ENCODE results near the gene RHCE.
"Not testable (repeated sequence)": the region's sequence is repeated elsewhere in the genome, so short reads cannot be mapped to it uniquely, and the experiment has no call there.

RHCE gene

DNA sequence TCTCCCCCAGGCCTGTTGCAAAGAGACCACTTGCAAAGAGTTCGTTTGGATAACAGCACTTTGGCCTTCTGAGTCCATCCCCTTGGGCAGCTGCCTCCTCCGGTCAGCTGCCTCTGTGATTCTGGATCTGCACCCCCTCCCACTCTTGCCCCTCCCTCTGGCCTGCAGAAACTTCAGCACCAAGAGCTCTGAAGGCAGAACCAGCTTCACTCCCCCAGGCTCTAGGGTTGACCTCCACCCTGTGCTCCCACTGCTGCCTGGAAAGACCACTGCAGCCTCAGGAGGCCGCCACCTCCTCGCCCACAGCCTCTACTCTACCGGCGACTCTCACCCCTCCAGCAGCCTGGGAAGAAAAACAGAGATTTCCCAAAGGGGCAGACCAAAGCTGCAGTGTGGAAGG, 6.5 kb downstream of the RHCE start:
- H3K9ac ChIP-seq (ENCODE audit: low read length); H3K4me3 ChIP-seq (ENCODE audit: low read length); H3K27me3 ChIP-seq (ENCODE audit: control insufficient read depth, insufficient read depth, low read length); H3K9me3 ChIP-seq (ENCODE audit: control insufficient read depth, low read depth, low read length); H3K36me3 ChIP-seq (ENCODE audit: control insufficient read depth, low read depth, low read length); H3K27ac ChIP-seq (ENCODE audit: low read length); H3K4me1 ChIP-seq (ENCODE audit: control insufficient read depth, low read depth, low read length): not testable (repeated sequence)

DNA sequence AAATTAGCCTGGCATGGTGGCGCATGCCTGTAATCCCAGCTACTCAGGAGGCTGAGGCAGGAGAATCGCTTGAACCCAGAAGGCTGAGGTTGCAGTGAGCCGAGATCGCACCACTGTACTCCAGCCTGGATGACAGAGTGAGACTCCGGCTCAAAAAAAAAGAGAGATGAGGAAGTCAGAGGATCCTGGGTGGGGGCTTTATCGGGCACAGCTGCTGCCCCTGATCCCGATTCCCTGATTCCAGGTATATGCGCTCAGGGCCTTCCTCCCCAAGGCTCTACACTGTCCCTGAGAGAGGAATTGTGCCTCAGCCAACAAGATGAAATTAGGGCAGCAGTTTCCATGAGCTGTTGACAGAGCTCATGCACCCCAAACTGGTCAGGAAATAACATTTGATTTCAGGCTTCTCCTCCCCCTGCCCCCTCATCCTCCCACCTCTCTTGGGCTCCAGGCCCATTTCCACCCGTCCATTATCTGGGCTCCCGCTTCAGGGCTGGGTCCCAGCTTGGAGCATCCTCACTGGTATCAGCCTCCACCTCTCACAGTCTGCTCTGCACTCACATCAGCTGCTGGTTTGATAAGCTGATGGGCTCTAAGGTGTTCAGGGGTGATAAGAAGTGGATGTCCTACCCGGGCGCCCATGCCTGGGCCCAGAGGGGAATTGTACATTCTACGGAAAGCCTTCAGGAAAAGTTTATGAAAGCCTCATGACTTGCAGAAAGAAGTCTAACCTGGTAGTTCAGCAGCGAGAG, 7.6 kb downstream of the RHCE start:
- H3K27me3 ChIP-seq (ENCODE audit: control insufficient read depth, insufficient read depth, low read length); H3K9ac ChIP-seq (ENCODE audit: low read length); H3K9me3 ChIP-seq (ENCODE audit: control insufficient read depth, low read depth, low read length); H3K4me3 ChIP-seq (ENCODE audit: low read length); H3K4me1 ChIP-seq (ENCODE audit: control insufficient read depth, low read depth, low read length); H3K36me3 ChIP-seq (ENCODE audit: control insufficient read depth, low read depth, low read length); H3K27ac ChIP-seq (ENCODE audit: low read length): not testable (repeated sequence)

DNA sequence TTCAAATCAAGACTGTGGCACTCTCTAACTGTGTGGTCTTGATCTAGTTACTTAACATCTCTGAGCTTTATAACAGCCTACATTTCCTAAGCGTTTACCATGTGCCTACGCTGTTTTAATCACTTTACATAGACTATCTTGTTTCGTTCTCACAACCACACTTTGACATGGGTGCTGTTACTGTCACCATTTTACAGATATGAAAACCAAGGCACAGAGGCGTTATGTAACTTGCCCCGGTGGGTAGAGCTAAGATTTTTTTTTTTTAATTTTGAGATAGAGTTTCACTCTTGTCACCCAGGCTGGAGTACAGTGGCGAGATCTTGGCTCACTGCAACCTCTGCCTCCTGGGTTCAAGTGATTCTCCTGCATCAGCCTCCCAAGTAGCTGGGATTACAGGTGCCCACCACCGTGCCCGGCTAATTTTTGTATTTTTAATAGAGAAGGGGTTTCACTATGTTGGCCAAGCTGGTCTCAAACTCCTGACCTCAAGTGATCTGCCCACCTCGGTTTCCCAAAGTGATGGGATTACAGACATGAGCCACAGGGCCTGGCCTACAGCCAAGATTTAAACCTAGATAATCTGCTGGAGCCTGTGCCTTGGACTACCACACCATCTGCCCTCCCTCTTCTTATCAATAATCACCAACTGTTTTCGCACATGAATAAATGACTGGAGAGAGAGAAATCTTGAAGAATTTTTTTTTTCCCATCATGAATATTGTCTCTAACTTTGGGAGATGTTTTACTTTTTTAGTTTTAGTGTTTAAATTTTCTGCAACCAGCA, 10.8 kb downstream of the RHCE start:
- not testable (repeated sequence) for H3K4me3 ChIP-seq (ENCODE audit: low read length); H3K27ac ChIP-seq (ENCODE audit: low read length); H3K9me3 ChIP-seq (ENCODE audit: control insufficient read depth, low read depth, low read length); H3K36me3 ChIP-seq (ENCODE audit: control insufficient read depth, low read depth, low read length); H3K9ac ChIP-seq (ENCODE audit: low read length); H3K27me3 ChIP-seq (ENCODE audit: control insufficient read depth, insufficient read depth, low read length); H3K4me1 ChIP-seq (ENCODE audit: control insufficient read depth, low read depth, low read length)

DNA sequence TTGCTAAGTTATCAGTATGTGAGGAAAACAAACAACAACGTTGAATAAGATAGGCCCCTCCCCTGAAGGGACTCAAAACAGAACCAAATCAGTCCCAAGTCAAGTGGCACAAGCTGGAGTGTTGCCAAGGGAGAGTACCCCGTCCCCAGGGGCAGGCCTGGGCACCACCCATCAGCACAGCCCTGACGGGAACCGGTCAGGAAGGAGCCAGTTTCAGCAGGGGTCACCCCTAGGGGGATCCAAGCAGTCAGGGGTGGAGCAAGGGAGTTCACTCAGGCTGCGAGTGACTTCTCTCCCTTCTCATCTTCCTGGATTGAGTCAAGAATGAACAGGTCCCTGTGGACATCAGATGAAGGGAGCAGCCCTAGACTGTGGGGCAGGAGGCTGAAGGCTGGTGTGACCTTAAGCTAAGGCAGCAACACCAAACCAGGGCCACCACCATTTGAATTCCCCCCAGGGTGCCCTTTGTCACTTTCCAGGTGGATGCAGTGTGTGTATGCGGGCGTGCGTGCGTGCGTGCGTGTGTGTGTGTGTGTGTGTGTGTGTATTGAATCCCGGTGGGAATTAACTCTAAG, 14.8 kb downstream of the RHCE start:
- H3K27me3 ChIP-seq (ENCODE audit: control insufficient read depth, insufficient read depth, low read length); H3K36me3 ChIP-seq (ENCODE audit: control insufficient read depth, low read depth, low read length); H3K9me3 ChIP-seq (ENCODE audit: control insufficient read depth, low read depth, low read length); H3K4me3 ChIP-seq (ENCODE audit: low read length); H3K4me1 ChIP-seq (ENCODE audit: control insufficient read depth, low read depth, low read length); H3K27ac ChIP-seq (ENCODE audit: low read length); H3K9ac ChIP-seq (ENCODE audit: low read length): not testable (repeated sequence)

DNA sequence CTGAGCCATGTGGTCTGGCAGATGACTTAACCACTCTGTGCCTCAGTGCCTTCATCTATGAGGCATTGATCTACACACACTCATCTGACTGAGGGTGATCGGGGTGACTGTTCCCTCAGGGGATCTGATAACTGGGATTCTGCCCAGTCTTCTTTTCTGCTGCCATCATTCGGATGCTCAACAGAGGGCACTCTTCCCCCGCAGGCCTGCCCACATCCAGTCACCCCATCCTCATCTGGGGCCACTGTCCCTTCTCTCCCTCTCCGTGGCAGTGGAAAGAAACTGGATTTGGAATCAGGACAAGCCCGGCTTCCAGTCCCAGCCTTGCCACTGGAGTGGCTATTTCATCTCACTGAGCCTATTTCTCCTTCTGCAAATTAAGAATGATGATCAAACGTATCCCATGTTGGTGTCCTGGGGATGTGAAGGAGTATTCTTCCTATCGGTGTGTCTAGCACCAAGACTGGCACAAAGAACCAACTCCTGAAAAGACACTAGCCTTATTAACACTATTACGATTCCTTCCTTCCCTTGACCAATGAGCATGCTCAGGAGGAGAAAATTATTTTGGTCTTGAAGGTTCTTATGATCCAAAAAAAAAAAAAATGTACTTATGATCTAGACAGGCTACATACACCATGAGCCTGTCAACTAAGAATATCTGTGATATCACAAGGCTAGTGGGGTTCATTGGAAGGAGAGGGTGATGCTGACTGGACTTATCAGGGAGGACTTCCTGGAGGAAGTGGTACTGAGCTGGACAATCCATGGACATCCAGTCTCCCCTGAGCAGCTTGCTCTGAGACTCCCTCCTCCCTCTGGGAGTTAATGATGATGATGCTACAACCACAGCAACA, 17.4 kb downstream of the RHCE start:
- not testable (repeated sequence) for H3K36me3 ChIP-seq (ENCODE audit: control insufficient read depth, low read depth, low read length); H3K27me3 ChIP-seq (ENCODE audit: control insufficient read depth, insufficient read depth, low read length); H3K4me3 ChIP-seq (ENCODE audit: low read length); H3K4me1 ChIP-seq (ENCODE audit: control insufficient read depth, low read depth, low read length); H3K27ac ChIP-seq (ENCODE audit: low read length); H3K9me3 ChIP-seq (ENCODE audit: control insufficient read depth, low read depth, low read length); H3K9ac ChIP-seq (ENCODE audit: low read length)

DNA sequence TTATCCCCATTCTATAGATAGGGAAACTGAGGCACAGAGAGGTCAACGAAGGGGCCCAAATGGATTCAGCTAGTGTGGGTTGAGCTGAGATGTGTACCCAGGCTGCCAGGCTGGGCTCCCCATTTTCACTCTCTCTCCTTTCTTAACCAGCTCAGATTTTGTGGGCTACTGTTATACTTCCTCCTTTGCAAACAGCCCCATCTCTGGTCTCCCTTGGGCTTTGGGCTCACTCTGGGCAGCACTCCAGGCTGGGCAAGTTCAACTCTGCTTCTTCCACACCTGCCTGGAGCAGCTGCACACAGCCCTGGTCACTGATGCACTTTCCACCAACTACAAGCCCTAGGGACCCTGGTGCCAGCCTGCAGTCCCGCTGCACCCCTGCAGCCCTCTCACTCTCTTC, 22.5 kb downstream of the RHCE start:
- not testable (repeated sequence) for H3K4me3 ChIP-seq (ENCODE audit: low read length); H3K27ac ChIP-seq (ENCODE audit: low read length); H3K4me1 ChIP-seq (ENCODE audit: control insufficient read depth, low read depth, low read length); H3K9me3 ChIP-seq (ENCODE audit: control insufficient read depth, low read depth, low read length); H3K27me3 ChIP-seq (ENCODE audit: control insufficient read depth, insufficient read depth, low read length); H3K36me3 ChIP-seq (ENCODE audit: control insufficient read depth, low read depth, low read length); H3K9ac ChIP-seq (ENCODE audit: low read length)

DNA sequence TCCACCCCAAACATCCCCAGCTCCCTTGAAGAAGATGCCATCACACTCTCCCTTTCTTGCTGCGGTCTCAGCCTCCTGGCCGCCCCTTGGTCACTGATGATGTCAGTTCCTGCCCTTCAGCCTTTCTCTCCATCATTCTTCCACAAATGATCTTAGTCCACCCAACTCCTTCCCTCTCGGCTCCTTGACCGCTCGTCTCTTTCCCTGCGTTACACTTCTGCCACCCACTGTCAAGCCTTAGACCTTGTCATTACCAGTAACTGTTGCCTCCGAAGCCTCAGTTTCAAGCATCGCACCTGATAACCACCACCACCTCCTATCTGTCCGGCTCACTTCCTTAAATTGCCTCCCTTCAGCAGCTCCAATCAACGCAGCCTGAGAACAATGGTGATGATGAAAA, 23.1 kb downstream of the RHCE start:
- not testable (repeated sequence) for H3K4me1 ChIP-seq (ENCODE audit: control insufficient read depth, low read depth, low read length); H3K9me3 ChIP-seq (ENCODE audit: control insufficient read depth, low read depth, low read length); H3K27me3 ChIP-seq (ENCODE audit: control insufficient read depth, insufficient read depth, low read length); H3K27ac ChIP-seq (ENCODE audit: low read length); H3K4me3 ChIP-seq (ENCODE audit: low read length); H3K36me3 ChIP-seq (ENCODE audit: control insufficient read depth, low read depth, low read length); H3K9ac ChIP-seq (ENCODE audit: low read length)

DNA sequence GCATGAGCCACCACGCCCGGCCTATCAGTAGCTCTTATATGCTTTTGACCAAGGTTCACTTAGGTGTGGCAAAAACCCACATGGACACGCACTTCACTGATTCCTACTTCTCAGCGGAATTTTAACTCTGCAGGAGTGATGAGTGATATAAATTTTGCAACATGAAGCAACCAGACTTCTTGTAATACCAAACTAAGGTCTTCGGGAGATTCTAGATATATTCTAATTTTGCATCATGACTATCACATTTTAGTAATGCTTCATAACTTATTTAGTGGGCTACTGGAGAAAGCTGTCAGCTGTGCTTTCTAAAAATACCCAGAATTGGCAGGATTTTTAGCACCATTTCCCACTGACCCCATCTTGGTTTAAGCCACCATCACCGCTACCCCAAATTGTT, 27.8 kb downstream of the RHCE start:
- no peaks in the 10 kb centered on the region for H3K9me3 ChIP-seq (ENCODE audit: control insufficient read depth, low read depth, low read length)
- no peak overlapping the region for H3K9ac ChIP-seq (ENCODE audit: low read length)
- no peaks in the 10 kb centered on the region for H3K27me3 ChIP-seq (ENCODE audit: control insufficient read depth, insufficient read depth, low read length)
- no peak overlapping the region for H3K27ac ChIP-seq (ENCODE audit: low read length)
- H3K4me3 ChIP-seq (ENCODE audit: low read length) = no peak overlapping the region
- H3K36me3 ChIP-seq (ENCODE audit: control insufficient read depth, low read depth, low read length) = no peaks in the 10 kb centered on the region
- no peaks in the 10 kb centered on the region for H3K4me1 ChIP-seq (ENCODE audit: control insufficient read depth, low read depth, low read length)

DNA sequence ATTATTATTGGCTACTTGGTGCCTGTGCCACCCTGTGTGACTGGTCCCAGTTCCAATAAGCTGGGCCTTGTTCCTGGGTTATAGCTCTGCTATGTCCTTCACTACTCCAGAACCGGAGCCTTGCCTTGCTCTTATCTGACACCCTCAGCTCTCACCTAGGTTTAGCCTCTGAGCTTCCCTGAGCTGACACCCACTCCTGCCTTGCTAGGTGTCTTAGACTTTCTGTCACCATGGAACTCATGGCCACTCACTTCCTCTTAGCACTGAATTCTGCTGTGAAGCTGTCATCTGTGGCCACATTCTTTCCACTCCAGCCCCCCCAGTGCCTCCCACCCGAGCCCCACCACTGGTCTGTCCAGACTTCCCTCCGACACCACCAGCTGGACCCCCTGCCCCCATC, 30.9 kb downstream of the RHCE start:
- not testable (repeated sequence) for H3K9ac ChIP-seq (ENCODE audit: low read length); H3K4me3 ChIP-seq (ENCODE audit: low read length); H3K27ac ChIP-seq (ENCODE audit: low read length); H3K36me3 ChIP-seq (ENCODE audit: control insufficient read depth, low read depth, low read length); H3K27me3 ChIP-seq (ENCODE audit: control insufficient read depth, insufficient read depth, low read length); H3K4me1 ChIP-seq (ENCODE audit: control insufficient read depth, low read depth, low read length); H3K9me3 ChIP-seq (ENCODE audit: control insufficient read depth, low read depth, low read length)

DNA sequence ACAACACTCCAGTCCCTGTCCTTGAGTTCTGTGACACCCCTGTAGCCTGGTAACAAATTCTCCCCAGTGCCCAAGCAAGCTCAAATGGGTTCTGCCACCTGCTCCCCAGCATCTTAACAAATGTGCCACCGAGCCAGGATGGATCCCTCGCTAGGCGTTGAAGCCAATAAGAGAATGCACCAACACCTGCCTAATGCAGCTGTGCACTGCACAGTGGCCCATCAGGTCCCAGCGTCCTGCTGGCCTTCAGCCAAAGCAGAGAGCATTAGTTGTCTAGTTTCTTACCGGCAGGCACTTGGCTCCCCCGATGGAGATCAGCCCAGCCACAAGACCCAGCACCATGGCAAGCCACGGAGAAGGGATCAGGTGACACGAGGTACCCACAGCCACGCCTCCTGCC, 31.9 kb downstream of the RHCE start:
- H3K27me3 ChIP-seq (ENCODE audit: control insufficient read depth, insufficient read depth, low read length); H3K9me3 ChIP-seq (ENCODE audit: control insufficient read depth, low read depth, low read length); H3K27ac ChIP-seq (ENCODE audit: low read length); H3K4me3 ChIP-seq (ENCODE audit: low read length); H3K36me3 ChIP-seq (ENCODE audit: control insufficient read depth, low read depth, low read length); H3K4me1 ChIP-seq (ENCODE audit: control insufficient read depth, low read depth, low read length); H3K9ac ChIP-seq (ENCODE audit: low read length): not testable (repeated sequence)

DNA sequence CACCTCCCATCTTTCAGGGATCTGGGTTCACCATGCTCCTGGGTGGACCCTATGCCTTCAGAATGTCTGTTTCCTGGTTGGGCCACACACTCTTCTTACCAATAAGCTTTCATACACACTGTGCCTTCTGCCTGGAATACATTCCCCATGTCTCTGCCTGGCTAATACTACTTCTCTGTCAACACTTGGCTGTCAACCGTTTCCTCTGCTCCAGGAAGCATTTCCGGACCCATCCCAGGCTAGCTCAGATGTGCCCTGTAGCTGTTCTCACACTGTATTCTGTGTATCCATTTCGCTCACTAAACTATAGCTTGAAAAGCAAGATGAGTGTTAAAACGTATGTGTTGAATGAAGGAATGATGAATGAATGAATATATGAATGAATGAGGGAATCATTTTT, 33.5 kb downstream of the RHCE start:
- H3K9me3 ChIP-seq (ENCODE audit: control insufficient read depth, low read depth, low read length); H3K4me1 ChIP-seq (ENCODE audit: control insufficient read depth, low read depth, low read length); H3K4me3 ChIP-seq (ENCODE audit: low read length); H3K36me3 ChIP-seq (ENCODE audit: control insufficient read depth, low read depth, low read length); H3K27me3 ChIP-seq (ENCODE audit: control insufficient read depth, insufficient read depth, low read length); H3K9ac ChIP-seq (ENCODE audit: low read length); H3K27ac ChIP-seq (ENCODE audit: low read length): not testable (repeated sequence)

All from iPS-18a (cell line).